ENCODE data around the gene ATN1. TPM values are rescaled to one million over a fixed set of nuclear protein-coding genes. Genes with fewer than 3 reads are reported as not detected.

Gene ATN1
- total RNA-seq, 1 donor, result 16.4 TPM

GRCh38 chr12:6912164-6912935 lies 15.4 kb upstream of the ATN1 start:
- TF ChIP-seq CTCF (IDR thresholded peaks at IDR 0.05; ENCODE audit: insufficient read depth, low read depth, low read length), result no peak
- no peak overlapping the region for H3K4me3 ChIP-seq (ENCODE audit: low read depth, low read length)
- DNase-seq (ENCODE audit: low read depth), result no peak

- peak; percentile 61 for DNase-seq (ENCODE audit: low read depth)
- TF ChIP-seq CTCF (IDR thresholded peaks at IDR 0.05; ENCODE audit: insufficient read depth, low read depth, low read length), result no peak
- peak within 1 kb of the TSS; percentile 71 for H3K4me3 ChIP-seq (ENCODE audit: low read depth, low read length)
Observed at GRCh38 chr12:6914246-6914946, 13.4 kb upstream of the ATN1 start, which contains the start of gene ENO2. Gene ENO2 (plus strand): TSS chr12:6914580. CDS start chr12:6915833, 1,253 bp downstream.

GRCh38 chr12:6914947-6915788 lies 12.6 kb upstream of the ATN1 start:
- peak overlapping the region; percentile 71 for H3K4me3 ChIP-seq (ENCODE audit: low read depth, low read length)
- DNase-seq (ENCODE audit: low read depth), result no peak
- no peak for TF ChIP-seq CTCF (IDR thresholded peaks at IDR 0.05; ENCODE audit: insufficient read depth, low read depth, low read length)

GRCh38 chr12:6915789-6916285 lies 11.9 kb upstream of the ATN1 start:
- peak overlapping the region; percentile 10 for H3K4me3 ChIP-seq (ENCODE audit: low read depth, low read length)
- no peak for TF ChIP-seq CTCF (IDR thresholded peaks at IDR 0.05; ENCODE audit: insufficient read depth, low read depth, low read length)
- DNase-seq (ENCODE audit: low read depth), result no peak

- no peak for DNase-seq (ENCODE audit: low read depth)
- TF ChIP-seq CTCF (IDR thresholded peaks at IDR 0.05; ENCODE audit: insufficient read depth, low read depth, low read length), result no peak
- no peak overlapping the region for H3K4me3 ChIP-seq (ENCODE audit: low read depth, low read length)
Observed at GRCh38 chr12:6916426-6917200, 11.1 kb upstream of the ATN1 start.
